ENCODE measurements around the gene IFNGR2.

DNA sequence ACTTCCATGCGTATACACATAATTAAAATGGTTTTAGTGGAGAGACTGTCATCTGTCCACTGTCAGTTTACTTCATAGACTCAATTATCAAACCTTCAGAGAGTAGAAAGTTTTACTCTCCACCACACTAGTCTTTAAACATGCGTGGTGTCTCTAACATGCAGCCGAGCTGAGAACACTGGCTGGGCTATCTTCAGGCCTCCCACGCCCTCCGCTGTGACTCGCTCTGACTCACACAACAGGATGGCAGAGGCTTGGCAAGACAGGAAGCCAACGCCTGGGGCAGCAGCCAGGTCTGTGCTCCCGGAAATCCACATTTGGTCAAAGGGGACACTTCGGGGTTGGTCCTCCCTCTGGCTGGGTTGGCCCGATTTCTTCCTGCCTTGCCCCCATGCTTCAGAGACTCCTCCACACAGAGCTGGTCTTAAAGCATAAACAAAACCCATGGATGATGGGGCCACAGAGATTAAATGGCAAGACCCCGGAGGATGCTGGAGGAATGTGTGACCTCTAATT, 22.7 kb upstream of the IFNGR2 start:
- TF ChIP-seq ZFP30 (CRISPR knock-in tag; IDR thresholded peaks at IDR 0.05) (no peak), BACH2 (CRISPR knock-in tag; IDR thresholded peaks at IDR 0.05; ENCODE audit: borderline replicate concordance) (no peak), ZNF70 (CRISPR knock-in tag; IDR thresholded peaks at IDR 0.05) (no peak)
- TF ChIP-seq, protein P1, sequence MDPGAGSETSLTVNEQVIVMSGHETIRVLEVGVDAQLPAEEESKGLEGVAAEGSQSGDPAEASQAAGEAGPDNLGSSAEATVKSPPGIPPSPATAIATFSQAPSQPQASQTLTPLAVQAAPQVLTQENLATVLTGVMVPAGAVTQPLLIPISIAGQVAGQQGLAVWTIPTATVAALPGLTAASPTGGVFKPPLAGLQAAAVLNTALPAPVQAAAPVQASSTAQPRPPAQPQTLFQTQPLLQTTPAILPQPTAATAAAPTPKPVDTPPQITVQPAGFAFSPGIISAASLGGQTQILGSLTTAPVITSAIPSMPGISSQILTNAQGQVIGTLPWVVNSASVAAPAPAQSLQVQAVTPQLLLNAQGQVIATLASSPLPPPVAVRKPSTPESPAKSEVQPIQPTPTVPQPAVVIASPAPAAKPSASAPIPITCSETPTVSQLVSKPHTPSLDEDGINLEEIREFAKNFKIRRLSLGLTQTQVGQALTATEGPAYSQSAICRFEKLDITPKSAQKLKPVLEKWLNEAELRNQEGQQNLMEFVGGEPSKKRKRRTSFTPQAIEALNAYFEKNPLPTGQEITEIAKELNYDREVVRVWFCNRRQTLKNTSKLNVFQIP (CRISPR knock-in tag; IDR thresholded peaks at IDR 0.05; ENCODE audit: borderline replicate concordance, low read depth) = no peak
